DND-41 (cell line): Measurements from ENCODE around the gene MMP28.

Experiments
- EZH2 ChIP-seq: IDR thresholded peaks from 3 replicates; pipeline ENCODE4 v1.6.1; 2012; ENCODE audit warnings: borderline replicate concordance, low read depth, mild to moderate bottlenecking, moderate library complexity, low read length, inconsistent platforms; ENCODE audit not compliant: severe bottlenecking
- TF ChIP-seq, protein P1 (sequence below): IDR thresholded peaks from 2 replicates; pipeline ENCODE4 v1.5.1; 2012; ENCODE audit warnings: borderline replicate concordance, low read length, moderate library complexity, mild to moderate bottlenecking; ENCODE audit not compliant: poor library complexity, severe bottlenecking; ENCODE audit errors: extremely low read depth

DNA sequence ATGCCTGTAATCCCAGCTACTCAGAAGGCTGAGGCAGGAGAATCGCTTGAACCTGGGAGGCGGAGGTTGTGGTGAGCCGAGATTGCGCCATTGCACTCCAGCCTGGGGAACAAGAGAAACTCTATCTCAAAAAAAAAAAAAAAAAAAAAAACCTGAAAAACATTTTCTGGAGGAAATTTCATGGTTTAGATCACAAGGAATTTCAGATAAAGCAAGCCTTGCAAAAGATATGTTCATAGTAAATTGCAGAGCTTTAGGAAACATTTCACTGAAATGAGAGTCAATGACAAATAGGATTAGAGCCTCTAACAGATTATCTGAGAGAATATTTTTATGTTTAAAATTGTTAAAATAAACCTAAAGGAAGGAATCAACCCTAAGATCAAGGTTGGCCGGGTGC lies 17.0 kb upstream of the MMP28 start:
- TF ChIP-seq, protein P1, sequence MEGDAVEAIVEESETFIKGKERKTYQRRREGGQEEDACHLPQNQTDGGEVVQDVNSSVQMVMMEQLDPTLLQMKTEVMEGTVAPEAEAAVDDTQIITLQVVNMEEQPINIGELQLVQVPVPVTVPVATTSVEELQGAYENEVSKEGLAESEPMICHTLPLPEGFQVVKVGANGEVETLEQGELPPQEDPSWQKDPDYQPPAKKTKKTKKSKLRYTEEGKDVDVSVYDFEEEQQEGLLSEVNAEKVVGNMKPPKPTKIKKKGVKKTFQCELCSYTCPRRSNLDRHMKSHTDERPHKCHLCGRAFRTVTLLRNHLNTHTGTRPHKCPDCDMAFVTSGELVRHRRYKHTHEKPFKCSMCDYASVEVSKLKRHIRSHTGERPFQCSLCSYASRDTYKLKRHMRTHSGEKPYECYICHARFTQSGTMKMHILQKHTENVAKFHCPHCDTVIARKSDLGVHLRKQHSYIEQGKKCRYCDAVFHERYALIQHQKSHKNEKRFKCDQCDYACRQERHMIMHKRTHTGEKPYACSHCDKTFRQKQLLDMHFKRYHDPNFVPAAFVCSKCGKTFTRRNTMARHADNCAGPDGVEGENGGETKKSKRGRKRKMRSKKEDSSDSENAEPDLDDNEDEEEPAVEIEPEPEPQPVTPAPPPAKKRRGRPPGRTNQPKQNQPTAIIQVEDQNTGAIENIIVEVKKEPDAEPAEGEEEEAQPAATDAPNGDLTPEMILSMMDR = no peak
- no peak for TF ChIP-seq EZH2
